ENCODE results near the gene ZNF600. TPM values are rescaled to one million over a fixed set of nuclear protein-coding genes. Genes with fewer than 3 reads are reported as not detected.
"Not testable (repeated sequence)": the region's sequence is repeated elsewhere in the genome, so short reads cannot be mapped to it uniquely, and the experiment has no call there.

Gene ZNF600
- 5.0 to 8.5 TPM (median 7.6 TPM) in 3 replicates for polyA plus RNA-seq
- polyA plus RNA-seq (2011; ENCODE audit: low read depth): 7.4 TPM
- polyA plus RNA-seq (2011; cell fraction: cytosol; rRNA removed): 2.8 and 5.6 TPM in 2 replicates
- polyA plus RNA-seq (2011; cell fraction: nucleus; rRNA removed): 25.8 and 26.0 TPM in 2 replicates
- polyA plus RNA-seq (2012; ENCODE audit: low replicate concordance): 4.8 and 12.1 TPM in 2 replicates
- 2.9 to 11.2 TPM (median 9.1 TPM) in 3 replicates for polyA minus RNA-seq
- 3.8 TPM for polyA minus RNA-seq (2011; cell fraction: cytosol; rRNA and poly(A)+ RNA removed)
- 8.7 and 17.0 TPM in 2 replicates for polyA minus RNA-seq (2011; cell fraction: nucleus; rRNA and poly(A)+ RNA removed)

DNA sequence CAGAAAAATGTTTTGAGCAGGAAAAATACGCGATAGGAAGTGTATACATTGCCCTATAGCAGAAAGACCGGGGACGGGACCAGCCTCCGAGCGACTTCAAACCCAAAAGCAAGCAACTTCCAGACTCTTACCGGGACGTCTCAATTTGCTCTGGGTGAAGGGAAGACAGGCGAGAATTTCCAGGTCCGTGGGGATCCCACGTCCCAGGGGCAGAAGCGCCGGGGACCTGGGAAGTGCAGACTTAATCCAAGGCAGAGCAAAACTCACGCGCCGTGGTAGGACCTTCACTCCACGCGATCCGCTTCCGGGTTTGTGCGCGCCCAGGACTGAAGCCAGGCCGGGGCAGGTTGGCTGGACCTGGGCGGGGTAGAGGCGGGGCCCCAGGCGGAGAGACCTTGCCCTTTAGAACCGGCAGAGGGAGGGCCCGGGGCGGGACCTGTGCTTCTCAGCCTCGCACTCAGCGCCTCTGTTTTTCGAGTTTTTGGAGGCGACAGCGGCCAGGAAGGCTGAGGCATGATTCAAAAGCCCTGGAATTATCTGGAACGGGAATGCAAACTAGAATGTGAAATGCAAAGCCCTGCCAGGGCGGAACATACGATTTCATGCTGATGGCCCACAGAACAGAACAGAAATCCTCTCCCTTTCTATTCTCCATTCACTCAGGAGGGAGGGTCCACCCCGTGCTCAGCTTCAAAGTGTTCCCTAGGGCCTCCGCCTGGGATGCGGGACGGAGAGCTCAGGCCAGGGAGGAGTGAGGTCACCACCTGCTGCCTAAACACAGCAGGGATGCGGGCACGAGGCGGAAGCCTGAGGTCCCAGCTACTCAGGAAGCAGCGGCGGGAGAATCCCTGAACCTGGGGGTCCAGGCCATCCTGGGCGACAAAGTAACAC, at the start of gene ZNF600:
TSS of gene ZNF600 (minus strand) at position 328 of the 891 bp plus-strand sequence. CDS start 7,903 bp downstream, outside the sequence.
- DNase-seq (ENCODE audit: low read depth, low spot score): peak; percentile 44
- Histone ChIP-seq H2AFZ (ENCODE audit: control insufficient read depth, low read length) (peak within 1 kb of the TSS; percentile 93), H3K4me3 (ENCODE audit: control insufficient read depth in 2 of 3, extremely low read depth in 1 of 3, insufficient read depth in 2 of 3, low read depth in 1 of 3, low read length in 3 of 3) (peak within 1 kb of the TSS; percentile 79 to 86 (median 82)), H3K9ac (ENCODE audit: control insufficient read depth, extremely low read depth, insufficient read depth, low read length) (peak within 1 kb of the TSS; percentile 82), H3K4me2 (ENCODE audit: control insufficient read depth, extremely low read depth, insufficient read depth, low read depth, low read length) (peak within 1 kb of the TSS; percentile 82), H3K27ac (ENCODE audit: control insufficient read depth, insufficient read depth, low read length) (peak within 1 kb of the TSS; percentile 75)
- H4K20me1 ChIP-seq (ENCODE audit: control insufficient read depth, extremely low read depth, insufficient read depth, low read length); H3K79me2 ChIP-seq (ENCODE audit: control insufficient read depth, insufficient read depth, low read length); H3K27me3 ChIP-seq (ENCODE audit: control insufficient read depth, extremely low read depth, insufficient read depth, low read length); H3K9me3 ChIP-seq (ENCODE audit: control insufficient read depth, low read depth, low read length); H3K4me1 ChIP-seq (ENCODE audit: control insufficient read depth, extremely low read depth, insufficient read depth, low read length); dilution Hi-C loops (cut with MboI; ENCODE audit: extremely low pct_ligation_motif_present, low sequenced_read_pairs); H3K36me3 ChIP-seq (ENCODE audit: control insufficient read depth in 2 of 2, extremely low read depth in 1 of 2, insufficient read depth in 2 of 2, low read length in 2 of 2); H3K9me1 ChIP-seq (ENCODE audit: control insufficient read depth, extremely low read depth, insufficient read depth, low read length): not testable (repeated sequence)
- TF ChIP-seq, protein P1, sequence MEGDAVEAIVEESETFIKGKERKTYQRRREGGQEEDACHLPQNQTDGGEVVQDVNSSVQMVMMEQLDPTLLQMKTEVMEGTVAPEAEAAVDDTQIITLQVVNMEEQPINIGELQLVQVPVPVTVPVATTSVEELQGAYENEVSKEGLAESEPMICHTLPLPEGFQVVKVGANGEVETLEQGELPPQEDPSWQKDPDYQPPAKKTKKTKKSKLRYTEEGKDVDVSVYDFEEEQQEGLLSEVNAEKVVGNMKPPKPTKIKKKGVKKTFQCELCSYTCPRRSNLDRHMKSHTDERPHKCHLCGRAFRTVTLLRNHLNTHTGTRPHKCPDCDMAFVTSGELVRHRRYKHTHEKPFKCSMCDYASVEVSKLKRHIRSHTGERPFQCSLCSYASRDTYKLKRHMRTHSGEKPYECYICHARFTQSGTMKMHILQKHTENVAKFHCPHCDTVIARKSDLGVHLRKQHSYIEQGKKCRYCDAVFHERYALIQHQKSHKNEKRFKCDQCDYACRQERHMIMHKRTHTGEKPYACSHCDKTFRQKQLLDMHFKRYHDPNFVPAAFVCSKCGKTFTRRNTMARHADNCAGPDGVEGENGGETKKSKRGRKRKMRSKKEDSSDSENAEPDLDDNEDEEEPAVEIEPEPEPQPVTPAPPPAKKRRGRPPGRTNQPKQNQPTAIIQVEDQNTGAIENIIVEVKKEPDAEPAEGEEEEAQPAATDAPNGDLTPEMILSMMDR (optimal IDR thresholded peaks at IDR 0.05 in 1 of 3, IDR thresholded peaks at IDR 0.05 in 1 of 3, conservative IDR thresholded peaks at IDR 0.05 in 1 of 3; ENCODE audit: extremely low read depth in 1 of 3, insufficient read depth in 2 of 3, low read length in 3 of 3): peak in 1 of 3 experiments; percentile 21
- FAIRE-seq: peak; percentile 41

DNA sequence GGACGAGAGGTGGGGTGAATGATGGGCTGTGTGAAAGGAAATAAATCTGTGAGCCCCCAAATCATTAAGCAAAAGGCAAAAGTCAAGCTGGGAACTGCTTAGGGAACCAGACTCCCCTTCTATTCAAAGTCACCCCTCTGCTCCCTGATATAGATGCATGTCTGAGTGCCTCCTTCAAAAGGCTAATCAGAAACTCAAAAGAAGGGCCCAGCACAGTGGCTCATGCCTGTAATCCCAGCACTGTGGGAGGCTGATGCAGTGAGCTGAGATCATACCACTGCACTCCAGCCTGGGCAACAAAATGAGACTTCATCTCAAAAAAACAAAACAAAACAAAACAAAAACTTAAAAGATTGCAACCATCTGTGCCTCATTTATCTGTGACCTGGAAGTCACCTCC, 47.7 kb upstream of the ZNF600 start:
- H3K4me2 ChIP-seq (ENCODE audit: control insufficient read depth, extremely low read depth, insufficient read depth, low read depth, low read length); H3K9me1 ChIP-seq (ENCODE audit: control insufficient read depth, extremely low read depth, insufficient read depth, low read length); H3K36me3 ChIP-seq (ENCODE audit: control insufficient read depth in 2 of 2, extremely low read depth in 1 of 2, insufficient read depth in 2 of 2, low read length in 2 of 2); H4K20me1 ChIP-seq (ENCODE audit: control insufficient read depth, extremely low read depth, insufficient read depth, low read length); H3K27me3 ChIP-seq (ENCODE audit: control insufficient read depth, extremely low read depth, insufficient read depth, low read length); dilution Hi-C loops (cut with MboI; ENCODE audit: extremely low pct_ligation_motif_present, low sequenced_read_pairs); DNase-seq (ENCODE audit: low read depth, low spot score); H3K79me2 ChIP-seq (ENCODE audit: control insufficient read depth, insufficient read depth, low read length); H3K4me3 ChIP-seq (ENCODE audit: control insufficient read depth in 2 of 3, extremely low read depth in 1 of 3, insufficient read depth in 2 of 3, low read depth in 1 of 3, low read length in 3 of 3); H3K27ac ChIP-seq (ENCODE audit: control insufficient read depth, insufficient read depth, low read length); H3K9ac ChIP-seq (ENCODE audit: control insufficient read depth, extremely low read depth, insufficient read depth, low read length); H3K4me1 ChIP-seq (ENCODE audit: control insufficient read depth, extremely low read depth, insufficient read depth, low read length); H2AFZ ChIP-seq (ENCODE audit: control insufficient read depth, low read length); FAIRE-seq: not testable (repeated sequence)
- peaks cover 12% of the 10 kb centered on the region for H3K9me3 ChIP-seq (ENCODE audit: control insufficient read depth, low read depth, low read length)

DNA sequence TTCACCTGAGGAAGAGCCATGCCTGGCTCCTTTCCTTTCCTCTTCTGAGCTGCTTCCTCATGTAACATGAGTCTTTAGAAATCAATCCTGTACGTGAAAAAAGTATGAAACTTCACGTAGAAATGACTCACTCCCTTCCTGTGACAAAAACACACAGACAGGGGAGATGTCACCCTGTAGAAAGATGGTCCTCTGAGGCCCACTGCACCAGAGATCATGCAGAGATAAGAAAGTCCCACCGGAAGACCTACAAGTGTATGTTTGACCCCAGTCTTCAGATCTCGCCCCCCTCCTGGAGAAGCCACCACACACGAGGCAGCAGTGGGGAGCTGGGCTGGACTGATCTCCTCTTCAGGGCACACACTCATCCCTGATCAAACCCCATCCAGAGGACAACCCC, 47.0 kb upstream of the ZNF600 start:
- dilution Hi-C loops (cut with MboI; ENCODE audit: extremely low pct_ligation_motif_present, low sequenced_read_pairs); H3K4me3 ChIP-seq (ENCODE audit: control insufficient read depth in 2 of 3, extremely low read depth in 1 of 3, insufficient read depth in 2 of 3, low read depth in 1 of 3, low read length in 3 of 3); H3K79me2 ChIP-seq (ENCODE audit: control insufficient read depth, insufficient read depth, low read length); H3K4me1 ChIP-seq (ENCODE audit: control insufficient read depth, extremely low read depth, insufficient read depth, low read length); H3K36me3 ChIP-seq (ENCODE audit: control insufficient read depth in 2 of 2, extremely low read depth in 1 of 2, insufficient read depth in 2 of 2, low read length in 2 of 2); H3K4me2 ChIP-seq (ENCODE audit: control insufficient read depth, extremely low read depth, insufficient read depth, low read depth, low read length); H3K9me3 ChIP-seq (ENCODE audit: control insufficient read depth, low read depth, low read length); FAIRE-seq; H2AFZ ChIP-seq (ENCODE audit: control insufficient read depth, low read length); H4K20me1 ChIP-seq (ENCODE audit: control insufficient read depth, extremely low read depth, insufficient read depth, low read length); H3K27ac ChIP-seq (ENCODE audit: control insufficient read depth, insufficient read depth, low read length); H3K27me3 ChIP-seq (ENCODE audit: control insufficient read depth, extremely low read depth, insufficient read depth, low read length); DNase-seq (ENCODE audit: low read depth, low spot score); H3K9ac ChIP-seq (ENCODE audit: control insufficient read depth, extremely low read depth, insufficient read depth, low read length); H3K9me1 ChIP-seq (ENCODE audit: control insufficient read depth, extremely low read depth, insufficient read depth, low read length): not testable (repeated sequence)

DNA sequence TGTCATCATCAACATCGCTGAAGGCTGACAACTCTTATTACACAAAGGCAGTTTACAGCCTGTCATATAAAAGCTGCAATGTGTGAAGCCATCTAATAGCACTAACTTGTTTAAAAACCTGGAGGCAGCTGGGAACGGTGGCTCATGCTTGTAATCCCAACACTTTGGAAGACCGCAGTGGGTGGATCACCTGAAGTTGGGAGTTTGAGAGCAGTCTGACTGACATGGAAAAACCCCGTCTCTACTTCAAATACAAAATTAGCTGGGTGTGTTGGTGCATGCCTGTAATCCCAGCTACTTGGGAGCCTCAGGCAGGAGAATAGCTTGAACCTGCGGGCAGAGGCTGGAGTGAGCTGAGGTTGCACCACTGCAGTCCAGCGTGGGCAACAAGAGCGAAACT, 43.3 kb upstream of the ZNF600 start:
- H3K27me3 ChIP-seq (ENCODE audit: control insufficient read depth, extremely low read depth, insufficient read depth, low read length); H3K9ac ChIP-seq (ENCODE audit: control insufficient read depth, extremely low read depth, insufficient read depth, low read length); dilution Hi-C loops (cut with MboI; ENCODE audit: extremely low pct_ligation_motif_present, low sequenced_read_pairs); H3K4me2 ChIP-seq (ENCODE audit: control insufficient read depth, extremely low read depth, insufficient read depth, low read depth, low read length); DNase-seq (ENCODE audit: low read depth, low spot score); H3K9me3 ChIP-seq (ENCODE audit: control insufficient read depth, low read depth, low read length); H3K9me1 ChIP-seq (ENCODE audit: control insufficient read depth, extremely low read depth, insufficient read depth, low read length); H2AFZ ChIP-seq (ENCODE audit: control insufficient read depth, low read length); H3K36me3 ChIP-seq (ENCODE audit: control insufficient read depth in 2 of 2, extremely low read depth in 1 of 2, insufficient read depth in 2 of 2, low read length in 2 of 2); H3K4me1 ChIP-seq (ENCODE audit: control insufficient read depth, extremely low read depth, insufficient read depth, low read length); H4K20me1 ChIP-seq (ENCODE audit: control insufficient read depth, extremely low read depth, insufficient read depth, low read length); H3K27ac ChIP-seq (ENCODE audit: control insufficient read depth, insufficient read depth, low read length); H3K79me2 ChIP-seq (ENCODE audit: control insufficient read depth, insufficient read depth, low read length); H3K4me3 ChIP-seq (ENCODE audit: control insufficient read depth in 2 of 3, extremely low read depth in 1 of 3, insufficient read depth in 2 of 3, low read depth in 1 of 3, low read length in 3 of 3); FAIRE-seq: not testable (repeated sequence)
